HG03432 (cell line): ENCODE data around the gene TMCO2.
A peak's percentile ranks its signal among the peaks of the same experiment; 100 is the strongest.
"Not testable (repeated sequence)": the region's sequence is repeated elsewhere in the genome, so short reads cannot be mapped to it uniquely, and the experiment has no call there.

ENCODE experiments used
- ATAC-seq: cut with Tn5 transposase; IDR thresholded peaks from one replicate; pipeline ENCODE4 v1.9.1; 2021; ENCODE audit warnings: mild to moderate bottlenecking, moderate library complexity; ENCODE audit not compliant: unreplicated experiment

TMCO2 gene

GRCh38 chr1:40247655-40248054 is at the start of gene TMCO2:
TMCO2 (plus strand) TSS chr1:40247937; CDS start chr1:40247994, 57 bp downstream.
- ATAC-seq: no peak

- no peak for ATAC-seq
These were observed 48.6 kb upstream of the TMCO2 start for GRCh38 chr1:40199126-40199525.

GRCh38 chr1:40204856-40205255 is 42.9 kb upstream of the TMCO2 start:
- ATAC-seq: no peak

GRCh38 chr1:40210511-40211204 is 37.1 kb upstream of the TMCO2 start:
- no peak for ATAC-seq

GRCh38 chr1:40218333-40218732 is 29.4 kb upstream of the TMCO2 start:
- no peak for ATAC-seq

GRCh38 chr1:40221471-40221905 is 26.2 kb upstream of the TMCO2 start:
- ATAC-seq: not testable (repeated sequence)

- no peak for ATAC-seq
These were observed 25.6 kb upstream of the TMCO2 start for GRCh38 chr1:40221977-40222772.

GRCh38 chr1:40224040-40224439 is 23.7 kb upstream of the TMCO2 start:
- ATAC-seq: no peak

GRCh38 chr1:40226192-40226591 is 21.5 kb upstream of the TMCO2 start:
- ATAC-seq: no peak

GRCh38 chr1:40232444-40232843 is 15.3 kb upstream of the TMCO2 start:
- ATAC-seq: peak; percentile 90

GRCh38 chr1:40239626-40240025 is 8.1 kb upstream of the TMCO2 start:
- ATAC-seq: no peak

GRCh38 chr1:40240390-40240789 is 7.3 kb upstream of the TMCO2 start:
- no peak for ATAC-seq

GRCh38 chr1:40241362-40241761 is 6.4 kb upstream of the TMCO2 start:
- peak; percentile 12 for ATAC-seq

- ATAC-seq: no peak
These were observed 4.4 kb upstream of the TMCO2 start for GRCh38 chr1:40243351-40243750.

- no peak for ATAC-seq
These were observed 3.5 kb upstream of the TMCO2 start for GRCh38 chr1:40244138-40244744.

GRCh38 chr1:40245686-40246085 is 2.1 kb upstream of the TMCO2 start:
- ATAC-seq: no peak

GRCh38 chr1:40248412-40248811 is 675 bp downstream of the TMCO2 start:
- ATAC-seq: no peak

GRCh38 chr1:40251456-40251855 is 3.7 kb downstream of the TMCO2 start:
- ATAC-seq: no peak

GRCh38 chr1:40252601-40253000 is 4.9 kb downstream of the TMCO2 start:
- ATAC-seq: no peak

- ATAC-seq: no peak
These were observed 7.5 kb downstream of the TMCO2 start for GRCh38 chr1:40255231-40255630.

- no peak for ATAC-seq
These were observed 8.8 kb downstream of the TMCO2 start for GRCh38 chr1:40256401-40257084.
